HEK293 (cell line): ENCODE measurements around the gene PPM1G.

Experiments
- FEZF1 ChIP-seq: fragments of 450-650 bp; formaldehyde crosslinking; IDR thresholded peaks from 2 replicates; pipeline ENCODE4 v1.5.1; 2016; ENCODE audit warnings: missing biosample characterization, missing genetic modification characterization
- GLIS2 ChIP-seq: fragments of 450-650 bp; formaldehyde crosslinking; IDR thresholded peaks from 2 replicates; pipeline ENCODE4 v1.5.1; 2016; ENCODE audit warnings: missing biosample characterization, missing genetic modification characterization
- HOXA7 ChIP-seq: sonication (generic); formaldehyde crosslinking; IDR thresholded peaks from 2 replicates; pipeline ENCODE4 v1.8.1; 2022; ENCODE audit warnings: missing genetic modification reagents, borderline replicate concordance
- HOXD13 ChIP-seq: sonication (generic); formaldehyde crosslinking; IDR thresholded peaks from 2 replicates; pipeline ENCODE4 v1.8.0; 2022; ENCODE audit warnings: missing genetic modification reagents, borderline replicate concordance
- MZF1 ChIP-seq: fragments of 450-650 bp; formaldehyde crosslinking; IDR thresholded peaks from 2 replicates; pipeline ENCODE4 v1.5.1; 2017; ENCODE audit warnings: missing biosample characterization, missing genetic modification characterization, borderline replicate concordance
- TRIM28 ChIP-seq: IDR thresholded peaks from 2 replicates; pipeline ENCODE4 v1.6.1; 2011; ENCODE audit warnings: low read length, control low read depth, borderline replicate concordance
- WT1 ChIP-seq: fragments of 450-650 bp; formaldehyde crosslinking; IDR thresholded peaks from 2 replicates; pipeline ENCODE4 v1.5.1; 2016; ENCODE audit warnings: missing biosample characterization, missing genetic modification characterization
- ZNF112 ChIP-seq: fragments of 450-650 bp; formaldehyde crosslinking; IDR thresholded peaks from 2 replicates; pipeline ENCODE4 v1.5.0; 2017; ENCODE audit warnings: missing biosample characterization, missing genetic modification characterization
- ZNF121 ChIP-seq: fragments of 450-650 bp; formaldehyde crosslinking; IDR thresholded peaks from 2 replicates; pipeline ENCODE4 v1.5.1; 2016; ENCODE audit warnings: missing biosample characterization, missing genetic modification characterization
- ZNF223 ChIP-seq: fragments of 450-650 bp; formaldehyde crosslinking; IDR thresholded peaks from 2 replicates; pipeline ENCODE4 v1.5.1; 2016; ENCODE audit warnings: missing biosample characterization, missing genetic modification characterization
- ZNF266 ChIP-seq: fragments of 450-650 bp; formaldehyde crosslinking; IDR thresholded peaks from 2 replicates; pipeline ENCODE4 v1.5.1; 2016; ENCODE audit warnings: missing biosample characterization, missing genetic modification characterization, low read depth
- ZNF416 ChIP-seq: fragments of 450-650 bp; formaldehyde crosslinking; IDR thresholded peaks from 2 replicates; pipeline ENCODE4 v1.5.1; 2016; ENCODE audit warnings: missing biosample characterization, missing genetic modification characterization
- ZNF549 ChIP-seq: fragments of 450-650 bp; IDR thresholded peaks from 2 replicates; pipeline ENCODE4 v1.5.1; 2018; ENCODE audit warnings: missing biosample characterization, missing genetic modification characterization, mild to moderate bottlenecking, inconsistent platforms, moderate library complexity
- ZNF571 ChIP-seq: fragments of 450-650 bp; formaldehyde crosslinking; IDR thresholded peaks from 2 replicates; pipeline ENCODE4 v1.5.0; 2017; ENCODE audit warnings: missing biosample characterization, missing genetic modification characterization
- ZNF585B ChIP-seq: fragments of 450-650 bp; formaldehyde crosslinking; IDR thresholded peaks from 2 replicates; pipeline ENCODE4 v1.5.1; 2016; ENCODE audit warnings: missing biosample characterization, missing genetic modification characterization
- ZNF654 ChIP-seq: fragments of 450-650 bp; formaldehyde crosslinking; IDR thresholded peaks from 2 replicates; pipeline ENCODE4 v1.5.1; 2016; ENCODE audit warnings: low read depth, missing biosample characterization, missing genetic modification characterization
- ZNF785 ChIP-seq: fragments of 450-650 bp; formaldehyde crosslinking; IDR thresholded peaks from 2 replicates; pipeline ENCODE4 v1.5.1; 2016; ENCODE audit warnings: missing biosample characterization, missing genetic modification characterization
- ZNF843 ChIP-seq: fragments of 450-650 bp; formaldehyde crosslinking; IDR thresholded peaks from 2 replicates; pipeline ENCODE4 v1.5.1; 2016; ENCODE audit warnings: missing biosample characterization, missing genetic modification characterization
- TF ChIP-seq, protein P1 (sequence below): fragments of 450-650 bp; formaldehyde crosslinking; IDR thresholded peaks from 2 replicates; pipeline ENCODE4 v1.5.1; 2016; ENCODE audit warnings: missing biosample characterization, missing genetic modification characterization
- TF ChIP-seq, protein P2 (sequence below): fragments of 450-650 bp; IDR thresholded peaks from 2 replicates; pipeline ENCODE4 v1.5.1; 2018; ENCODE audit warnings: missing biosample characterization, missing genetic modification characterization
- TF ChIP-seq, protein P3 (sequence below): fragments of 450-650 bp; formaldehyde crosslinking; IDR thresholded peaks from 2 replicates; pipeline ENCODE4 v1.5.1; 2016; ENCODE audit warnings: missing biosample characterization, missing genetic modification characterization
- TF ChIP-seq, protein P4 (sequence below): fragments of 450-650 bp; formaldehyde crosslinking; IDR thresholded peaks from 2 replicates; pipeline ENCODE4 v1.5.1; 2016; ENCODE audit warnings: missing biosample characterization, missing genetic modification characterization
- TF ChIP-seq, protein P5 (sequence below): fragments of 450-650 bp; formaldehyde crosslinking; IDR thresholded peaks from 2 replicates; pipeline ENCODE4 v1.5.1; 2016; ENCODE audit warnings: missing biosample characterization, missing genetic modification characterization
- TF ChIP-seq, protein P6 (sequence below): fragments of 450-650 bp; formaldehyde crosslinking; IDR thresholded peaks from 2 replicates; pipeline ENCODE4 v1.5.1; 2017; ENCODE audit warnings: missing biosample characterization, missing genetic modification characterization
- TF ChIP-seq, protein P7 (sequence below): fragments of 450-650 bp; formaldehyde crosslinking; IDR thresholded peaks from 2 replicates; pipeline ENCODE4 v1.5.1; 2016; ENCODE audit warnings: missing biosample characterization, missing genetic modification characterization
- TF ChIP-seq, protein P8 (sequence below): fragments of 450-650 bp; formaldehyde crosslinking; IDR thresholded peaks from 2 replicates; pipeline ENCODE4 v1.5.1; 2016; ENCODE audit warnings: missing biosample characterization, missing genetic modification characterization, borderline replicate concordance
- TF ChIP-seq, protein P9 (sequence below): fragments of 450-650 bp; formaldehyde crosslinking; IDR thresholded peaks from 2 replicates; pipeline ENCODE4 v1.5.1; 2016; ENCODE audit warnings: missing biosample characterization, missing genetic modification characterization

Gene PPM1G

DNA sequence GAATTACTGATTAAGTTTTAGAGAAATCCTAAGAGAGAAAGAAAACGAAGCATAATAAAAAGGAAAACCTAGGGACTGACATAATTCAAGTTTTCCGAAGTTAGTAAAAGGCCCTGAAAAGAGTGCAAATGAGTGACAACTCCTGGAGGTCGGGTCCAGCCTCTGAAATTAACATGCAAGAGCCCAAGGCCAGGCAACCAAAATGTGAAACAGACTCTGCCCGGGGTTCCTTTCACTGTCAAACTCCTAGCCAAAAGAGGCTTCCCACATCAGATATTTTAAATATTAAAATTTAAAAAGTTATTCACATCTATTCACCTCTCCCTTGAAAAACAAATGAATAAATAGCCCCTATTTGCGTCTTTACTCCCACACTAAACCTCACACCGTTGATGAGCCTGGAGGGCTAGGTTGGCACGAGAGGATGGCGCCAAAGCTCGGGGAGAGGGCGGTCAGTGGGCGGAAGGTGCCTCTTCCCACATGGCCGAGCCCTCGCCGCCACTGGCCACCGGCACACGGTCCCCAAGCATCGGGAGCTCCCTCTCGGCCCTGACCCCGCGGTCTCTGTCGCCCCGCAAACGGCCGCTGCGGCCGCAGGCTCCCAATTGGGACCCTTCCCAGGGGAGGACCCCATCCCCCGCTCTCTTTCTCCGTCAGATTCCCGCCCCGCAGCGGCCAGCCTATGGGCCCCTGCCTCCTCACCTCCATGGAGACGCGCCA lies 630 bp downstream of the PPM1G start (continued):
- TF ChIP-seq, protein P1, sequence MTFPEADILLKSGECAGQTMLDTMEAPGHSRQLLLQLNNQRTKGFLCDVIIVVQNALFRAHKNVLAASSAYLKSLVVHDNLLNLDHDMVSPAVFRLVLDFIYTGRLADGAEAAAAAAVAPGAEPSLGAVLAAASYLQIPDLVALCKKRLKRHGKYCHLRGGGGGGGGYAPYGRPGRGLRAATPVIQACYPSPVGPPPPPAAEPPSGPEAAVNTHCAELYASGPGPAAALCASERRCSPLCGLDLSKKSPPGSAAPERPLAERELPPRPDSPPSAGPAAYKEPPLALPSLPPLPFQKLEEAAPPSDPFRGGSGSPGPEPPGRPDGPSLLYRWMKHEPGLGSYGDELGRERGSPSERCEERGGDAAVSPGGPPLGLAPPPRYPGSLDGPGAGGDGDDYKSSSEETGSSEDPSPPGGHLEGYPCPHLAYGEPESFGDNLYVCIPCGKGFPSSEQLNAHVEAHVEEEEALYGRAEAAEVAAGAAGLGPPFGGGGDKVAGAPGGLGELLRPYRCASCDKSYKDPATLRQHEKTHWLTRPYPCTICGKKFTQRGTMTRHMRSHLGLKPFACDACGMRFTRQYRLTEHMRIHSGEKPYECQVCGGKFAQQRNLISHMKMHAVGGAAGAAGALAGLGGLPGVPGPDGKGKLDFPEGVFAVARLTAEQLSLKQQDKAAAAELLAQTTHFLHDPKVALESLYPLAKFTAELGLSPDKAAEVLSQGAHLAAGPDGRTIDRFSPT (tag by site-specific recombination), result peak; percentile 58
- TF ChIP-seq FEZF1 (tag by site-specific recombination), result no peak
- TF ChIP-seq, protein P2, sequence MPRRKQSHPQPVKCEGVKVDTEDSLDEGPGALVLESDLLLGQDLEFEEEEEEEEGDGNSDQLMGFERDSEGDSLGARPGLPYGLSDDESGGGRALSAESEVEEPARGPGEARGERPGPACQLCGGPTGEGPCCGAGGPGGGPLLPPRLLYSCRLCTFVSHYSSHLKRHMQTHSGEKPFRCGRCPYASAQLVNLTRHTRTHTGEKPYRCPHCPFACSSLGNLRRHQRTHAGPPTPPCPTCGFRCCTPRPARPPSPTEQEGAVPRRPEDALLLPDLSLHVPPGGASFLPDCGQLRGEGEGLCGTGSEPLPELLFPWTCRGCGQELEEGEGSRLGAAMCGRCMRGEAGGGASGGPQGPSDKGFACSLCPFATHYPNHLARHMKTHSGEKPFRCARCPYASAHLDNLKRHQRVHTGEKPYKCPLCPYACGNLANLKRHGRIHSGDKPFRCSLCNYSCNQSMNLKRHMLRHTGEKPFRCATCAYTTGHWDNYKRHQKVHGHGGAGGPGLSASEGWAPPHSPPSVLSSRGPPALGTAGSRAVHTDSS (tag by site-specific recombination), result no peak
- no peak for TF ChIP-seq ZNF549
- TF ChIP-seq, protein P3, sequence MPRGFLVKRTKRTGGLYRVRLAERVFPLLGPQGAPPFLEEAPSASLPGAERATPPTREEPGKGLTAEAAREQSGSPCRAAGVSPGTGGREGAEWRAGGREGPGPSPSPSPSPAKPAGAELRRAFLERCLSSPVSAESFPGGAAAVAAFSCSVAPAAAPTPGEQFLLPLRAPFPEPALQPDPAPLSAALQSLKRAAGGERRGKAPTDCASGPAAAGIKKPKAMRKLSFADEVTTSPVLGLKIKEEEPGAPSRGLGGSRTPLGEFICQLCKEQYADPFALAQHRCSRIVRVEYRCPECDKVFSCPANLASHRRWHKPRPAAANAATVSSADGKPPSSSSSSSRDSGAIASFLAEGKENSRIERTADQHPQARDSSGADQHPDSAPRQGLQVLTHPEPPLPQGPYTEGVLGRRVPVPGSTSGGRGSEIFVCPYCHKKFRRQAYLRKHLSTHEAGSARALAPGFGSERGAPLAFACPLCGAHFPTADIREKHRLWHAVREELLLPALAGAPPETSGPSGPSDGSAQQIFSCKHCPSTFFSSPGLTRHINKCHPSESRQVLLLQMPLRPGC (tag by site-specific recombination), result no peak
- TF ChIP-seq, protein P4, sequence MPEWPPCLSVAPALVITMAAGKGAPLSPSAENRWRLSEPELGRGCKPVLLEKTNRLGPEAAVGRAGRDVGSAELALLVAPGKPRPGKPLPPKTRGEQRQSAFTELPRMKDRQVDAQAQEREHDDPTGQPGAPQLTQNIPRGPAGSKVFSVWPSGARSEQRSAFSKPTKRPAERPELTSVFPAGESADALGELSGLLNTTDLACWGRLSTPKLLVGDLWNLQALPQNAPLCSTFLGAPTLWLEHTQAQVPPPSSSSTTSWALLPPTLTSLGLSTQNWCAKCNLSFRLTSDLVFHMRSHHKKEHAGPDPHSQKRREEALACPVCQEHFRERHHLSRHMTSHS (tag by site-specific recombination), result no peak
- TF ChIP-seq ZNF223 (tag by site-specific recombination), result no peak
- no peak for TF ChIP-seq ZNF266 (tag by site-specific recombination)
- peak; percentile 33; the same call in 1 of the 2 replicates for TF ChIP-seq GLIS2 (tag by site-specific recombination)
- TF ChIP-seq WT1 (tag by site-specific recombination), result no peak
- TF ChIP-seq ZNF785 (tag by site-specific recombination), result no peak
- TF ChIP-seq ZNF654, result no peak
- no peak for TF ChIP-seq ZNF571 (tag by site-specific recombination)
- no peak for TF ChIP-seq HOXD13 (CRISPR knock-in tag)
- no peak for TF ChIP-seq ZNF416
- TF ChIP-seq, protein P5, sequence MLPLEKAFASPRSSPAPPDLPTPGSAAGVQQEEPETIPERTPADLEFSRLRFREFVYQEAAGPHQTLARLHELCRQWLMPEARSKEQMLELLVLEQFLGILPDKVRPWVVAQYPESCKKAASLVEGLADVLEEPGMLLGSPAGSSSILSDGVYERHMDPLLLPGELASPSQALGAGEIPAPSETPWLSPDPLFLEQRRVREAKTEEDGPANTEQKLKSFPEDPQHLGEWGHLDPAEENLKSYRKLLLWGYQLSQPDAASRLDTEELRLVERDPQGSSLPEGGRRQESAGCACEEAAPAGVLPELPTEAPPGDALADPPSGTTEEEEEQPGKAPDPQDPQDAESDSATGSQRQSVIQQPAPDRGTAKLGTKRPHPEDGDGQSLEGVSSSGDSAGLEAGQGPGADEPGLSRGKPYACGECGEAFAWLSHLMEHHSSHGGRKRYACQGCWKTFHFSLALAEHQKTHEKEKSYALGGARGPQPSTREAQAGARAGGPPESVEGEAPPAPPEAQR (tag by site-specific recombination), result no peak
- TF ChIP-seq ZNF843 (tag by site-specific recombination), result peak; percentile 22; the same call in 1 of the 2 replicates
- no peak for TF ChIP-seq TRIM28
- TF ChIP-seq, protein P6, sequence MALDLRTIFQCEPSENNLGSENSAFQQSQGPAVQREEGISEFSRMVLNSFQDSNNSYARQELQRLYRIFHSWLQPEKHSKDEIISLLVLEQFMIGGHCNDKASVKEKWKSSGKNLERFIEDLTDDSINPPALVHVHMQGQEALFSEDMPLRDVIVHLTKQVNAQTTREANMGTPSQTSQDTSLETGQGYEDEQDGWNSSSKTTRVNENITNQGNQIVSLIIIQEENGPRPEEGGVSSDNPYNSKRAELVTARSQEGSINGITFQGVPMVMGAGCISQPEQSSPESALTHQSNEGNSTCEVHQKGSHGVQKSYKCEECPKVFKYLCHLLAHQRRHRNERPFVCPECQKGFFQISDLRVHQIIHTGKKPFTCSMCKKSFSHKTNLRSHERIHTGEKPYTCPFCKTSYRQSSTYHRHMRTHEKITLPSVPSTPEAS (tag by site-specific recombination), result no peak
- TF ChIP-seq, protein P7, sequence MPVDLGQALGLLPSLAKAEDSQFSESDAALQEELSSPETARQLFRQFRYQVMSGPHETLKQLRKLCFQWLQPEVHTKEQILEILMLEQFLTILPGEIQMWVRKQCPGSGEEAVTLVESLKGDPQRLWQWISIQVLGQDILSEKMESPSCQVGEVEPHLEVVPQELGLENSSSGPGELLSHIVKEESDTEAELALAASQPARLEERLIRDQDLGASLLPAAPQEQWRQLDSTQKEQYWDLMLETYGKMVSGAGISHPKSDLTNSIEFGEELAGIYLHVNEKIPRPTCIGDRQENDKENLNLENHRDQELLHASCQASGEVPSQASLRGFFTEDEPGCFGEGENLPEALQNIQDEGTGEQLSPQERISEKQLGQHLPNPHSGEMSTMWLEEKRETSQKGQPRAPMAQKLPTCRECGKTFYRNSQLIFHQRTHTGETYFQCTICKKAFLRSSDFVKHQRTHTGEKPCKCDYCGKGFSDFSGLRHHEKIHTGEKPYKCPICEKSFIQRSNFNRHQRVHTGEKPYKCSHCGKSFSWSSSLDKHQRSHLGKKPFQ (tag by site-specific recombination), result no peak
- no peak for TF ChIP-seq HOXA7 (CRISPR knock-in tag)
- TF ChIP-seq MZF1 (tag by site-specific recombination), result no peak
- no peak for TF ChIP-seq ZNF112 (tag by site-specific recombination)
- TF ChIP-seq, protein P8, sequence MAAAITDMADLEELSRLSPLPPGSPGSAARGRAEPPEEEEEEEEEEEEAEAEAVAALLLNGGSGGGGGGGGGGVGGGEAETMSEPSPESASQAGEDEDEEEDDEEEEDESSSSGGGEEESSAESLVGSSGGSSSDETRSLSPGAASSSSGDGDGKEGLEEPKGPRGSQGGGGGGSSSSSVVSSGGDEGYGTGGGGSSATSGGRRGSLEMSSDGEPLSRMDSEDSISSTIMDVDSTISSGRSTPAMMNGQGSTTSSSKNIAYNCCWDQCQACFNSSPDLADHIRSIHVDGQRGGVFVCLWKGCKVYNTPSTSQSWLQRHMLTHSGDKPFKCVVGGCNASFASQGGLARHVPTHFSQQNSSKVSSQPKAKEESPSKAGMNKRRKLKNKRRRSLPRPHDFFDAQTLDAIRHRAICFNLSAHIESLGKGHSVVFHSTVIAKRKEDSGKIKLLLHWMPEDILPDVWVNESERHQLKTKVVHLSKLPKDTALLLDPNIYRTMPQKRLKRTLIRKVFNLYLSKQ (tag by site-specific recombination), result no peak
- no peak for TF ChIP-seq ZNF585B (tag by site-specific recombination)
- TF ChIP-seq, protein P9, sequence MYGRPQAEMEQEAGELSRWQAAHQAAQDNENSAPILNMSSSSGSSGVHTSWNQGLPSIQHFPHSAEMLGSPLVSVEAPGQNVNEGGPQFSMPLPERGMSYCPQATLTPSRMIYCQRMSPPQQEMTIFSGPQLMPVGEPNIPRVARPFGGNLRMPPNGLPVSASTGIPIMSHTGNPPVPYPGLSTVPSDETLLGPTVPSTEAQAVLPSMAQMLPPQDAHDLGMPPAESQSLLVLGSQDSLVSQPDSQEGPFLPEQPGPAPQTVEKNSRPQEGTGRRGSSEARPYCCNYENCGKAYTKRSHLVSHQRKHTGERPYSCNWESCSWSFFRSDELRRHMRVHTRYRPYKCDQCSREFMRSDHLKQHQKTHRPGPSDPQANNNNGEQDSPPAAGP (tag by site-specific recombination), result no peak
- no peak for TF ChIP-seq ZNF121 (tag by site-specific recombination)
